Tibial nerve (tissue), 4 donors: Measurements from ENCODE around the gene ZNG1A.

Experiments used
- CTCF ChIP-seq, 5 experiments: fragments of 200-600 bp in 3 of 5; fragments of 450-650 bp in 2 of 5; sonication (generic) in 3 of 5; IDR thresholded peaks; one replicate each; pipeline ENCODE4 v1.5.1; 2016 to 2019; ENCODE audit warnings: antibody characterized with exemption in 5 of 5, mild to moderate bottlenecking in 3 of 5, moderate library complexity in 2 of 5
- EP300 ChIP-seq, 2 donors: sonication (generic); formaldehyde crosslinking; IDR thresholded peaks; one replicate each; pipeline ENCODE4 v1.6.1; 2017; ENCODE audit warnings: antibody characterized with exemption in 2 of 2, mild to moderate bottlenecking in 1 of 2

DNA sequence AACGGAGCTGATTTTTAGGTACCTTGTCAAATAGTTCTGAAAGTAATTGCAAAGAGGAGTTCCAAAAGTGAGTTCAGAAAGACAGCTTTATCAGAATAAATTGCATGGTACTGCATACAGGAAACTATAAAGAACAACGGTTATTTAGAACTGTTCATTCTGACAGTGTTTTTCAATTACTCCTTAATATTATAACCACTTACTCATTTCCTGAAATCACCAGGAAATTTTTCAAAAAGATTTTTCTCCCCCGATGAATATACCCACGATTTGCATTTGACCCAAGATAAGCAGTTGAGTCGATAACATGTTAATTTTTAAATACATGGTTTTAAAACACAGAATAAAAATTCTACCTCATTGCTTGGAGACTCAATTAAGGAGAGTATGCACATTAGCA lies 45.2 kb upstream of the ZNG1A start:
- no peak for TF ChIP-seq CTCF (IDR thresholded peaks at IDR 0.05)
- no peak for TF ChIP-seq EP300 (IDR thresholded peaks at IDR 0.05)
